Activated CD8-positive, alpha-beta T cell treated with anti-CD3 and anti-CD28 coated beads for 36 hours (primary cell): Measurements from ENCODE around the gene PPL. TPM values are rescaled to one million over a fixed set of nuclear protein-coding genes. Genes with fewer than 3 reads are reported as not detected.

Experiments
- ATAC-seq: fragments of 200-7000 bp; cut with Tn5 transposase; one replicate; pipeline ENCODE4 v1.10.0; 2021; ENCODE audit warnings: mild to moderate bottlenecking, moderate library complexity
- CTCF ChIA-PET: fragments of 350-600 bp; sonication (Branson Sonifier 250); formaldehyde crosslinking; loops from one replicate; lab custom pipeline; 2021; ENCODE audit warnings: antibody characterized with exemption; lab: Charles Lee
- POLR2A ChIA-PET: fragments of 350-600 bp; sonication (Branson Sonifier 250); formaldehyde crosslinking; loops from one replicate; lab custom pipeline; 2021; ENCODE audit warnings: antibody characterized with exemption; lab: Charles Lee
- DNase-seq: peaks from one replicate; pipeline ENCODE4 v3.0.0-alpha.2; 2020
- H3K27ac Mint-ChIP-seq: one replicate; pipeline ENCODE4 v1.8.0; 2021; ENCODE audit warnings: mild to moderate bottlenecking, mixed read lengths
- H3K27me3 Mint-ChIP-seq: one replicate; pipeline ENCODE4 v1.8.0; 2021; ENCODE audit warnings: mixed read lengths
- H3K36me3 Mint-ChIP-seq: one replicate; pipeline ENCODE4 v1.8.0; 2021; ENCODE audit warnings: low read depth, mixed read lengths
- H3K4me1 Mint-ChIP-seq: one replicate; pipeline ENCODE4 v1.8.0; 2021; ENCODE audit warnings: low read depth, mixed read lengths
- H3K4me3 Mint-ChIP-seq: one replicate; pipeline ENCODE4 v1.8.0; 2021; ENCODE audit warnings: mild to moderate bottlenecking, moderate library complexity, mixed read lengths
- H3K9me3 Mint-ChIP-seq: one replicate; pipeline ENCODE4 v1.8.0; 2021; ENCODE audit warnings: mixed read lengths
- intact Hi-C: fragments of 100-400 bp; cut with micrococcal nuclease; formaldehyde crosslinking; loops from one replicate; pipeline ENCODE4 v1.10.0; 2022
- total RNA-seq, 2 experiments: library from RNA; stranded (reverse); gene quantifications; one replicate each; pipeline ENCODE4 v1.2.3, GENCODE V29; 2021
- TF ChIP-seq, protein P1 (sequence below): fragments of 200-600 bp; IDR thresholded peaks from one replicate; pipeline ENCODE4 v1.8.0; 2022; ENCODE audit warnings: antibody characterized with exemption, mild to moderate bottlenecking

The PPL gene
- total RNA-seq, 2 experiments from 2014 or later = 0.05 TPM; not detected in 1

DNA sequence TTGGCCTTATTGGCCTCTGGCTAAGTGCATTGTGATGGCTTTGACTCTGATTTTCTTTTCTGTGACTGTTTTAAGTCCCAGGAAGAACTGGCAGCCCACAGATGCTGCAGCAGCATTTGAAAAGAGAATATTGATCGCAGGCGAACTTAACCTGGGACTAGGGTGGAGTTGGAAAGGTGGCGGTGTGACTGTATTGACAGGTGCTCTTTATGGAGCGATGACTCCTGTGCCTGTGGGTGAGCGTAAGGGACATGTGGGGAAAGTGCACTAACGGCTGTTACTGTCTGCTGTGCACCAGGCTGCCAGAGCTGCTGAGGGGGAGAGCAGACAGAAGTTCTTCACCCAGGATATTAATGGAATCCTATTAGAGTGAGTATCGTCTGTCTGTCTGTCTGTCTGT is 68.4 kb downstream of the PPL start:
- CTCF ChIA-PET = no interaction called here
- DNase-seq = no peak
- no peak for ATAC-seq

DNA sequence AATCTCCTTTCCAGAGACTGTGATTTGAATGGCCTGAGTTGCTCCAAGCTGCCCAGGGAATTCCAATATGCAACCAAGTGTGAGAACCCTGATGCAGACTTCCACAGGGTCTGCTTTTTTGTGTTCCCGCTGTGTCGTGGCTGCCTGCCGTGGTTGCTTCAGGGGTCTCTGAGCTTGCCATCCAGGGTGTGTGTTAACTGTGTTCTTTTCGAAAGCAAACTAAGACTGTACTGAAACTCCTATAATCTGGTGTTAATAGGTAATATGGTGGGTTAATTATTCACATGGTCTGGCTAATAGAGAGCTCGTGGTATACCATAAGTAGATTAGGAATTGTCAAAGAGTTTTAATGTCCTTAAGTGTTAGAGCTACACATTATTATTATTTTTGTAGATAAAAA is 68.9 kb downstream of the PPL start:
- Mint-ChIP-seq H3K9me3 (no peaks in the 10 kb centered on the region), H3K4me3 (no peak overlapping the region), H3K36me3 (peaks cover 22% of the 10 kb centered on the region), H3K27ac (no peak overlapping the region), H3K4me1 (peaks cover 12% of the 10 kb centered on the region), H3K27me3 (no peaks in the 10 kb centered on the region)
- intact Hi-C loops = no loop called here
- DNase-seq (no peak), ATAC-seq (no peak)
- TF ChIP-seq, protein P1, sequence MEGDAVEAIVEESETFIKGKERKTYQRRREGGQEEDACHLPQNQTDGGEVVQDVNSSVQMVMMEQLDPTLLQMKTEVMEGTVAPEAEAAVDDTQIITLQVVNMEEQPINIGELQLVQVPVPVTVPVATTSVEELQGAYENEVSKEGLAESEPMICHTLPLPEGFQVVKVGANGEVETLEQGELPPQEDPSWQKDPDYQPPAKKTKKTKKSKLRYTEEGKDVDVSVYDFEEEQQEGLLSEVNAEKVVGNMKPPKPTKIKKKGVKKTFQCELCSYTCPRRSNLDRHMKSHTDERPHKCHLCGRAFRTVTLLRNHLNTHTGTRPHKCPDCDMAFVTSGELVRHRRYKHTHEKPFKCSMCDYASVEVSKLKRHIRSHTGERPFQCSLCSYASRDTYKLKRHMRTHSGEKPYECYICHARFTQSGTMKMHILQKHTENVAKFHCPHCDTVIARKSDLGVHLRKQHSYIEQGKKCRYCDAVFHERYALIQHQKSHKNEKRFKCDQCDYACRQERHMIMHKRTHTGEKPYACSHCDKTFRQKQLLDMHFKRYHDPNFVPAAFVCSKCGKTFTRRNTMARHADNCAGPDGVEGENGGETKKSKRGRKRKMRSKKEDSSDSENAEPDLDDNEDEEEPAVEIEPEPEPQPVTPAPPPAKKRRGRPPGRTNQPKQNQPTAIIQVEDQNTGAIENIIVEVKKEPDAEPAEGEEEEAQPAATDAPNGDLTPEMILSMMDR = no peak
- POLR2A ChIA-PET = no interaction called here
- CTCF ChIA-PET = no interaction called here

More for the DNA sequence above, 68.4 kb downstream of the PPL start:
- Mint-ChIP-seq H3K27me3 (no peaks in the 10 kb centered on the region), H3K9me3 (no peaks in the 10 kb centered on the region), H3K36me3 (peaks cover 24% of the 10 kb centered on the region), H3K4me3 (no peak overlapping the region), H3K27ac (no peak overlapping the region), H3K4me1 (peaks cover 10% of the 10 kb centered on the region)
- intact Hi-C loops = no loop called here
- POLR2A ChIA-PET = no interaction called here
- TF ChIP-seq, protein P1 = no peak

DNA sequence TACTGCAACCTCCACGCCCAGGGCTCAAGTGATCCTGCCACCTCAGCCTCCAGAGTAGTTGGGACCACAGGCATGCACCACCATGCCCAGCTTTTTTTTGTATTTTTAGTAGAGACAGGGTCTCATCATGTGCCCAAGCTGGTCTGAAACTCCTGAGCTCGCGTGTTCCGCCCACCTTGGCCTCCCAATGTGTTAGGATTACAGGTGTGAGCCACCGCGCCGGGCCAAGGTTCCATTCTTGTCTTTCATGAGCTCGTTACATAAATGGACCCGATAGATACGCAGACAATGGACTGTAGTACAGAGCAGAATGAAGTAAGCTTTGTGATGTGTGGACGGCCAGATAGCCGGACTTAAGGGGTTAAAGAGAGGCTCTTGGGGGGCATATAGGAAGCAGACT is 70.4 kb downstream of the PPL start:
- intact Hi-C loops = no loop called here
- DNase-seq (no peak), ATAC-seq (no peak)
- ChIA-PET CTCF (no interaction called here), POLR2A (interaction anchor here (0.7 to 1.3 kb wide), 2 partner anchors 19 to 21 kb away, joined by 3 read pairs; partner anchors contain the start of genes GLYR1 and UBN1)
- Mint-ChIP-seq H3K9me3 (no peaks in the 10 kb centered on the region), H3K27me3 (no peaks in the 10 kb centered on the region), H3K4me3 (no peak overlapping the region), H3K36me3 (peaks cover 20% of the 10 kb centered on the region), H3K27ac (no peak overlapping the region), H3K4me1 (peaks cover 18% of the 10 kb centered on the region)
- TF ChIP-seq, protein P1 = no peak

DNA sequence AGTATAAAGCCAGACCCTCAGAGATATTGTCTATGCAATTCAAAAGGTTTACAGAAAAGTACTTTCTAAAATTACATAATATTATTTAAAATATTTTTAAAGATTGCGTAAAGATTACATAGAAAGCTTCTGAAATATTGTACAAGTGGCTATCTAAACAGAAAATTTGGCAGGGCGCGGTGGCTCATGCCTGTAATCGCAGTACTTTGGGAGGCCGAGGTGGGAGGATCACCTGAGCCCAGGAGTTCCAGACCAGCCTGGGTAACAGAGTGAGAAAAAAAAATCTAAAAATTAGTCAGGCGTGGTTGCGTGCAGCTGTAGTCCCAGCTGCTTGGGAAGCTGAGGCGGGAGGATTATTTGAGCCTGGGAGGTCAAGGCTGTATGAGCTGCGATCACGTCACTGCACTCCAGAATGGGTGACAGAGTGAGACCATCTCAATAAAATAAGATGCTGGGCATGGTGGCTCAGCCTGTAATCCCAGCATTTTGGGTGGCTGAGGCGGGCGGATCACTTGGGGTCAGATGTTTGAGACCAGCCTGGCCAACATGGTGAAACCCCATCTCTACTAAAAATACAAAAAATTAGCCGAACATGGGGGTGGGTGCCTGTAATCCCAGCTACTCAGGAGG is 71.6 kb downstream of the PPL start:
- ATAC-seq = no peak
- POLR2A ChIA-PET = no interaction called here
- peaks cover 21% of the 10 kb centered on the region for H3K36me3 Mint-ChIP-seq
- H3K27ac Mint-ChIP-seq = no peak overlapping the region
- no peaks in the 10 kb centered on the region for H3K27me3 Mint-ChIP-seq
- intact Hi-C loops = no loop called here
- TF ChIP-seq, protein P1 = no peak
- CTCF ChIA-PET = interaction anchor here (1.0 kb wide), 1 partner anchor 91 kb away, joined by 4 read pairs; no protein-coding TSS in a partner anchor
- H3K4me1 Mint-ChIP-seq = peaks cover 18% of the 10 kb centered on the region
- no peak overlapping the region for H3K4me3 Mint-ChIP-seq
- H3K9me3 Mint-ChIP-seq = no peaks in the 10 kb centered on the region
- DNase-seq = no peak

DNA sequence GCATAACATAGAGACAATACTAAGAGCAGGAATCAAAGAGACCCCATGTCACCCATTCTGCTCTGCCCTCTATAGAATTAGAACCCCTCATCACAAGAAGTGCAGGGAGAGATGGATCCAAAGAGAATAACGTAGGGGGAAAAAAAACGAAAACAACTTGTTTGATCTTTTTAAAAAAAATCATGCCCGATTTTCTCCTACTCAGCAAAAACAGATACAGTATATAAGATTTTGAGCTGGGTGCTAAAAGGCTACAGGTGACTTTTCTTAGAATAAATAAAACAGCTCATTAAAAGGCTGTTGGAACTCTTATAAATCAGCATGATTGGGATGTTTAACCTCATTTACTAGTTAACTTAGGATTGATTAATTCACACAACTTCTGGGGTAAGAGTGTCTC is 72.2 kb downstream of the PPL start:
- Mint-ChIP-seq H3K27ac (no peak overlapping the region), H3K27me3 (no peaks in the 10 kb centered on the region), H3K4me1 (peaks cover 18% of the 10 kb centered on the region), H3K36me3 (peaks cover 17% of the 10 kb centered on the region), H3K4me3 (no peak overlapping the region), H3K9me3 (no peaks in the 10 kb centered on the region)
- ATAC-seq = no peak
- intact Hi-C loops = no loop called here
- no peak for DNase-seq
- TF ChIP-seq, protein P1 = no peak
- CTCF ChIA-PET = interaction anchor here (1.0 kb wide), 1 partner anchor 91 kb away, joined by 4 read pairs; no protein-coding TSS in a partner anchor
- POLR2A ChIA-PET = no interaction called here
